Measurements from ENCODE around the gene NLGN1. TPM values are rescaled to one million over a fixed set of nuclear protein-coding genes. Genes with fewer than 3 reads are reported as not detected.

Gene NLGN1
- total RNA-seq, 1 experiment from 2014 or later = not detected

- BruUV-seq (replicated peaks) = no TSS peak
- Histone ChIP-seq H3K4me1 (ENCODE audit: control insufficient read depth in 1 of 2, insufficient read depth in 2 of 2, low read length in 2 of 2) (no peaks in the 10 kb centered on the region), H2AFZ (ENCODE audit: low read depth, low read length, poor library complexity, severe bottlenecking) (no peak overlapping the region), H3K27me3 (ENCODE audit: insufficient read depth, low read length) (no peaks in the 10 kb centered on the region), H3K9ac (ENCODE audit: low read length) (no peak overlapping the region), H3K4me2 (ENCODE audit: low read length) (no peak overlapping the region), H3K9me2 (ENCODE audit: insufficient read depth) (no peaks in the 10 kb centered on the region), H3K36me3 (ENCODE audit: control insufficient read depth in 1 of 2, insufficient read depth in 2 of 2, low read length in 2 of 2) (no peaks in the 10 kb centered on the region), H4K20me1 (ENCODE audit: insufficient read depth) (no peaks in the 10 kb centered on the region), H3K9me3 (ENCODE audit: control insufficient read depth in 1 of 2, insufficient read depth in 1 of 2, low read depth in 1 of 2, low read length in 2 of 2) (no peaks in the 10 kb centered on the region), H3K4me3 (replicated peaks in 1 of 2; ENCODE audit: low read depth in 1 of 2, low read length in 2 of 2) (no peak overlapping the region), H3K27ac (ENCODE audit: low read depth, low read length) (no peak overlapping the region), H3K79me2 (ENCODE audit: insufficient read depth, low read length) (no peaks in the 10 kb centered on the region)
- intact Hi-C loops (cut with micrococcal nuclease) = no loop called here
- DNase-seq (ENCODE audit: low read depth, low spot score) = no peak
- no peak for ATAC-seq
- ChIA-PET RAD21 (ENCODE audit: low non-redundant PET in 1 of 2, low total read pairs in 2 of 2, uncharacterized antibody in 2 of 2, unreplicated experiment in 2 of 2) (no interaction called here), POLR2A (no interaction called here), CTCF (no interaction called here)
- TF ChIP-seq REST (IDR thresholded peaks at IDR 0.05; ENCODE audit: low read depth) (no peak), ZNF274 (IDR thresholded peaks at IDR 0.05; ENCODE audit: low read depth, low read length) (no peak), EGR1 (IDR thresholded peaks at IDR 0.05; ENCODE audit: low read depth) (no peak), POLR2AphosphoS5 (IDR thresholded peaks at IDR 0.05; ENCODE audit: low read depth, low read length) (no peak), SP1 (IDR thresholded peaks at IDR 0.05; ENCODE audit: low read depth) (no peak), POLR2A (IDR thresholded peaks at IDR 0.05; ENCODE audit: borderline replicate concordance, extremely low read depth, insufficient read depth, insufficient read length) (no peak), SIN3A (IDR thresholded peaks at IDR 0.05; ENCODE audit: low read depth) (no peak)
- TF ChIP-seq, protein P1, sequence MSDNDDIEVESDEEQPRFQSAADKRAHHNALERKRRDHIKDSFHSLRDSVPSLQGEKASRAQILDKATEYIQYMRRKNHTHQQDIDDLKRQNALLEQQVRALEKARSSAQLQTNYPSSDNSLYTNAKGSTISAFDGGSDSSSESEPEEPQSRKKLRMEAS (IDR thresholded peaks at IDR 0.05) = no peak
Measured at GRCh38 chr3:173774294-173774693, 376.8 kb downstream of the NLGN1 start.
